Trophoblast cell (in vitro differentiated cells and primary cell): ENCODE measurements around the gene SFT2D2.
A peak's percentile ranks its signal among the peaks of the same experiment; 100 is the strongest.

Source experiments
- DNase-seq, 2 donors: peaks; one replicate each; pipeline ENCODE4 v3.0.0-alpha.2; 2016
- H2AFZ ChIP-seq: 2 replicates; pipeline ENCODE4 v1.6.1; 2013; ENCODE audit warnings: low read length, moderate library complexity, mild to moderate bottlenecking; ENCODE audit not compliant: insufficient read depth, poor library complexity
- H2AK5ac ChIP-seq: 2 replicates; pipeline ENCODE4 v1.6.1; 2013; ENCODE audit warnings: mild to moderate bottlenecking, low read length
- H2BK120ac ChIP-seq: 2 replicates; pipeline ENCODE4 v1.6.1; 2013; ENCODE audit warnings: low read length, mild to moderate bottlenecking, moderate library complexity; ENCODE audit not compliant: insufficient read depth, poor library complexity
- H2BK12ac ChIP-seq: 2 replicates; pipeline ENCODE4 v1.6.1; 2013; ENCODE audit warnings: mild to moderate bottlenecking, low read length, moderate library complexity
- H2BK5ac ChIP-seq: 2 replicates; pipeline ENCODE4 v1.6.1; 2013; ENCODE audit warnings: low read length, low read depth, moderate library complexity, mild to moderate bottlenecking; ENCODE audit not compliant: poor library complexity
- H3K14ac ChIP-seq: 2 replicates; pipeline ENCODE4 v1.6.1; 2013; ENCODE audit warnings: mild to moderate bottlenecking, low read length
- H3K18ac ChIP-seq: 2 replicates; pipeline ENCODE4 v1.6.1; 2013; ENCODE audit warnings: mild to moderate bottlenecking, low read length
- H3K23ac ChIP-seq: 2 replicates; pipeline ENCODE4 v1.6.1; 2013; ENCODE audit warnings: low read length
- H3K27ac ChIP-seq: 2 replicates; pipeline ENCODE4 v1.5.1; 2013; ENCODE audit warnings: low read depth, mild to moderate bottlenecking, inconsistent platforms, low read length, moderate library complexity
- H3K27me3 ChIP-seq: 2 replicates; pipeline ENCODE4 v1.6.1; 2013; ENCODE audit warnings: inconsistent platforms, mild to moderate bottlenecking, low read length, moderate library complexity; ENCODE audit not compliant: insufficient read depth
- H3K36me3 ChIP-seq, 2 experiments: 1 replicate in 1 of 2; 2 replicates in 1 of 2; pipeline ENCODE4 v1.6.1; 2013; ENCODE audit warnings: low read length in 2 of 2, mild to moderate bottlenecking in 2 of 2, moderate library complexity in 1 of 2; ENCODE audit not compliant: insufficient read depth in 2 of 2, control insufficient read depth in 1 of 2
- H3K4ac ChIP-seq: 2 replicates; pipeline ENCODE4 v1.6.1; 2013; ENCODE audit warnings: low read depth, mild to moderate bottlenecking, low read length, moderate library complexity
- H3K4me1 ChIP-seq, 2 experiments: 1 replicate in 1 of 2; 2 replicates in 1 of 2; pipeline ENCODE4 v1.6.1; 2013; ENCODE audit warnings: low read length in 2 of 2, mild to moderate bottlenecking in 2 of 2, moderate library complexity in 1 of 2; ENCODE audit not compliant: insufficient read depth in 2 of 2, control insufficient read depth in 1 of 2
- H3K4me2 ChIP-seq: 2 replicates; pipeline ENCODE4 v1.6.1; 2013; ENCODE audit warnings: inconsistent platforms, mild to moderate bottlenecking, low read length, moderate library complexity
- H3K4me3 ChIP-seq: 2 replicates; pipeline ENCODE4 v1.5.1; 2013; ENCODE audit warnings: mild to moderate bottlenecking, low read depth, low read length, inconsistent platforms
- H3K79me1 ChIP-seq: one replicate; pipeline ENCODE4 v1.6.1; 2013; ENCODE audit warnings: low read length
- H3K79me2 ChIP-seq: 2 replicates; pipeline ENCODE4 v1.6.1; 2013; ENCODE audit warnings: low read length, mild to moderate bottlenecking; ENCODE audit not compliant: control insufficient read depth, insufficient read depth, poor library complexity
- H3K9ac ChIP-seq: 2 replicates; pipeline ENCODE4 v1.6.1; 2013; ENCODE audit warnings: mild to moderate bottlenecking, low read length
- H3K9me3 ChIP-seq: 2 replicates; pipeline ENCODE4 v1.6.1; 2013; ENCODE audit warnings: low read depth, mild to moderate bottlenecking, control low read depth, inconsistent platforms, low read length; ENCODE audit not compliant: insufficient read depth
- H4K12ac ChIP-seq: 2 replicates; pipeline ENCODE4 v1.6.1; 2013; ENCODE audit warnings: low read depth, mild to moderate bottlenecking, low read length, moderate library complexity
- H4K8ac ChIP-seq: 2 replicates; pipeline ENCODE4 v1.6.1; 2013; ENCODE audit warnings: low read depth, mild to moderate bottlenecking, low read length, moderate library complexity
- H4K91ac ChIP-seq: one replicate; pipeline ENCODE4 v1.6.1; 2013; ENCODE audit warnings: low read depth, mild to moderate bottlenecking, low read length, moderate library complexity
- WGBS: extraction: QIAGEN DNeasy Blood & Tissue Kit; methylation state at CpG from one replicate; pipeline ENCODE4 v1.1.7; 2013; ENCODE audit warnings: missing lambda C conversion rate; ENCODE audit not compliant: insufficient read length, insufficient coverage; ENCODE audit errors: extremely low coverage; 5-methylcytosine and 5-hydroxymethylcytosine counted together

The SFT2D2 gene

GRCh38 chr1:168245042-168245441, 19.2 kb downstream of the SFT2D2 start:
- H3K79me1 ChIP-seq: peaks cover 2% of the 10 kb centered on the region
- no peak overlapping the region for H3K4me2 ChIP-seq
- no peak overlapping the region for H4K12ac ChIP-seq
- no peak overlapping the region for H3K27ac ChIP-seq
- no peak overlapping the region for H3K9ac ChIP-seq
- H3K79me2 ChIP-seq: no peaks in the 10 kb centered on the region
- H2BK12ac ChIP-seq: no peak overlapping the region
- WGBS: no CpG with 5 or more reads among the region's 3 CpGs
- no peak overlapping the region for H2AFZ ChIP-seq
- H3K4me3 ChIP-seq: no peak overlapping the region
- no peak overlapping the region for H4K91ac ChIP-seq
- H2AK5ac ChIP-seq: no peak overlapping the region
- no peaks in the 10 kb centered on the region for H3K9me3 ChIP-seq
- H3K36me3 ChIP-seq: peaks cover 15 to 41% of the 10 kb centered on the region in 2 experiments
- H3K4me1 ChIP-seq: peaks cover 5 to 7% of the 10 kb centered on the region in 2 experiments
- H3K27me3 ChIP-seq: no peaks in the 10 kb centered on the region
- DNase-seq: no peak
- H2BK120ac ChIP-seq: no peak overlapping the region
- H3K18ac ChIP-seq: no peak overlapping the region
- H3K23ac ChIP-seq: no peak overlapping the region
- no peak overlapping the region for H2BK5ac ChIP-seq
- H4K8ac ChIP-seq: no peak overlapping the region
- no peak overlapping the region for H3K4ac ChIP-seq
- H3K14ac ChIP-seq: no peak overlapping the region

- peaks cover 2% of the 10 kb centered on the region for H3K79me1 ChIP-seq
- WGBS: no CpG with 5 or more reads among the region's 5 CpGs
- H3K4me2 ChIP-seq: no peak overlapping the region
- no peaks in the 10 kb centered on the region for H3K27me3 ChIP-seq
- H3K9ac ChIP-seq: no peak overlapping the region
- H2AK5ac ChIP-seq: no peak overlapping the region
- no peak for DNase-seq
- no peak overlapping the region for H2AFZ ChIP-seq
- H4K91ac ChIP-seq: no peak overlapping the region
- no peaks in the 10 kb centered on the region for H3K79me2 ChIP-seq
- H3K14ac ChIP-seq: no peak overlapping the region
- peaks cover 18 to 42% of the 10 kb centered on the region in 2 experiments for H3K36me3 ChIP-seq
- H3K4ac ChIP-seq: no peak overlapping the region
- no peak overlapping the region for H2BK12ac ChIP-seq
- H3K4me3 ChIP-seq: no peak overlapping the region
- H2BK120ac ChIP-seq: no peak overlapping the region
- no peak overlapping the region for H3K23ac ChIP-seq
- no peak overlapping the region for H2BK5ac ChIP-seq
- H3K27ac ChIP-seq: no peak overlapping the region
- H3K18ac ChIP-seq: no peak overlapping the region
- H3K4me1 ChIP-seq: peaks cover 5 to 7% of the 10 kb centered on the region in 2 experiments
- no peak overlapping the region for H4K12ac ChIP-seq
- no peaks in the 10 kb centered on the region for H3K9me3 ChIP-seq
- no peak overlapping the region for H4K8ac ChIP-seq
These were observed 20.7 kb downstream of the SFT2D2 start for GRCh38 chr1:168246506-168246905.

- H2BK5ac ChIP-seq: no peak overlapping the region
- no peak overlapping the region for H3K4me2 ChIP-seq
- no peaks in the 10 kb centered on the region for H3K27me3 ChIP-seq
- H2AFZ ChIP-seq: no peak overlapping the region
- no peaks in the 10 kb centered on the region for H3K79me1 ChIP-seq
- no peaks in the 10 kb centered on the region for H3K79me2 ChIP-seq
- H3K36me3 ChIP-seq: peaks cover 6 to 21% of the 10 kb centered on the region in 2 experiments
- peak overlapping the region; percentile 90 for H3K23ac ChIP-seq
- H3K9me3 ChIP-seq: peaks cover 4% of the 10 kb centered on the region
- WGBS: no CpG with 5 or more reads among the region's 3 CpGs
- no peak overlapping the region for H4K12ac ChIP-seq
- H2AK5ac ChIP-seq: no peak overlapping the region
- H3K18ac ChIP-seq: no peak overlapping the region
- no peak overlapping the region for H2BK120ac ChIP-seq
- no peak overlapping the region for H3K4me3 ChIP-seq
- H4K8ac ChIP-seq: no peak overlapping the region
- H2BK12ac ChIP-seq: no peak overlapping the region
- no peak overlapping the region for H3K14ac ChIP-seq
- H3K4me1 ChIP-seq: no peaks in the 10 kb centered on the region
- no peak overlapping the region for H3K27ac ChIP-seq
- no peak overlapping the region for H3K9ac ChIP-seq
- no peak overlapping the region for H3K4ac ChIP-seq
- DNase-seq: no peak
- no peak overlapping the region for H4K91ac ChIP-seq
These were observed 26.5 kb downstream of the SFT2D2 start for GRCh38 chr1:168252204-168252733.

GRCh38 chr1:168256164-168256563, 30.4 kb downstream of the SFT2D2 start:
- Histone ChIP-seq H4K12ac (no peak overlapping the region), H3K18ac (no peak overlapping the region), H2BK120ac (no peak overlapping the region), H3K4ac (no peak overlapping the region), H4K8ac (no peak overlapping the region), H3K36me3 (peaks cover 2 to 4% of the 10 kb centered on the region in 2 experiments), H3K27me3 (no peaks in the 10 kb centered on the region), H3K4me3 (no peak overlapping the region), H2BK12ac (no peak overlapping the region), H3K79me2 (no peaks in the 10 kb centered on the region), H3K27ac (no peak overlapping the region), H3K4me2 (no peak overlapping the region), H2BK5ac (no peak overlapping the region), H3K4me1 (no peaks in the 10 kb centered on the region), H3K23ac (no peak overlapping the region), H3K9ac (no peak overlapping the region), H2AFZ (no peak overlapping the region), H3K9me3 (peaks cover 4% of the 10 kb centered on the region), H2AK5ac (no peak overlapping the region), H3K79me1 (no peaks in the 10 kb centered on the region), H4K91ac (no peak overlapping the region), H3K14ac (no peak overlapping the region)
- no CpG with 5 or more reads among the region's 2 CpGs for WGBS
- DNase-seq: no peak
